Keratinocyte (primary cell): ENCODE data around the gene DHX34.

Experiments used
- CTCF ChIP-seq, 3 experiments: IDR thresholded peaks in 1 of 3; conservative IDR thresholded peaks in 1 of 3; optimal IDR thresholded peaks in 1 of 3; 2 replicates in 2 of 3; 3 replicates in 1 of 3; pipeline versions ENCODE3 to v1.5.1; 2011; ENCODE audit warnings: low read length in 3 of 3, mild to moderate bottlenecking in 3 of 3, moderate library complexity in 2 of 3, control low read depth in 1 of 3, inconsistent platforms in 1 of 3; ENCODE audit not compliant: insufficient read depth in 2 of 3; ENCODE audit errors: extremely low read depth in 1 of 3
- EZH2 ChIP-seq: IDR thresholded peaks from one replicate; pipeline ENCODE4 v1.6.1; 2012; ENCODE audit warnings: inconsistent platforms, mild to moderate bottlenecking, low read length, moderate library complexity

- no peak for TF ChIP-seq CTCF (optimal IDR thresholded peaks at IDR 0.05 in 1 of 3, IDR thresholded peaks at IDR 0.05 in 1 of 3, conservative IDR thresholded peaks at IDR 0.05 in 1 of 3; ENCODE audit: extremely low read depth in 1 of 3, insufficient read depth in 2 of 3, low read length in 3 of 3)
- no peak for TF ChIP-seq EZH2
These were observed 27.1 kb upstream of the DHX34 start for GRCh38 chr19:47322058-47322457.
